Measurements from ENCODE around the gene WDR18.
A peak's percentile ranks its signal among the peaks of the same experiment; 100 is the strongest.

The WDR18 gene

GRCh38 chr19:991932-992669 lies 8.0 kb downstream of the WDR18 start:
- no peak for ATAC-seq
- Mint-ChIP-seq H3K27ac (no peak overlapping the region), H3K36me3 (peaks cover 53% of the 10 kb centered on the region), H3K4me1 (peaks cover 18% of the 10 kb centered on the region), H3K4me3 (no peak overlapping the region), H3K9me3 (no peaks in the 10 kb centered on the region)
- no peak for DNase-seq (ENCODE audit: low spot score in 2 of 2)

DNA sequence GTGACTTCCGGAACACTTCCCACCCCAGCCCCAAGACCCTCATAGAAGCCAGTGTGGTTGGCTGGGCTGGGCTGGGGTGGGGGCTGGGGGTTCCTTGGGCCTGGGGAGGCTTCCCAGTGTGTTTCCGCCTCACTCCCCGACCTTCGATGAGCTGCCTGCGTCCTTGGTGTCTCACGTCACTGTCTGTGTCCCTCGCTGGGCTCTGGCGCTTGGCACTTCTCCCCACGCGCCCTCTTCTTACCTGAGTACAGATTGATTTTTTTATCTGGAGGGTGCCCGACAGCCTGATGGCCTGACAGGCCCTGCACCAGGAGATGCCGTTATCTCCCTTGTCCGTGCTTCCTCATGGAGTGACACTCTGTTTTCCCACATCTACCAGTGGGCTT lies 8.5 kb downstream of the WDR18 start:
- Mint-ChIP-seq H3K9me3 (no peaks in the 10 kb centered on the region), H3K36me3 (peaks cover 47% of the 10 kb centered on the region), H3K27ac (no peak overlapping the region), H3K4me1 (peaks cover 18% of the 10 kb centered on the region), H3K4me3 (no peak overlapping the region)
- ATAC-seq, result no peak
- DNase-seq (ENCODE audit: low spot score in 2 of 2), result no peak

GRCh38 chr19:993361-993830 lies 9.3 kb downstream of the WDR18 start:
- Mint-ChIP-seq H3K4me1 (peaks cover 18% of the 10 kb centered on the region), H3K9me3 (no peaks in the 10 kb centered on the region), H3K4me3 (no peak overlapping the region), H3K36me3 (peaks cover 40% of the 10 kb centered on the region), H3K27ac (peak overlapping the region; percentile 52)
- ATAC-seq, result no peak
- DNase-seq (ENCODE audit: low spot score in 2 of 2), result no peak

GRCh38 chr19:993831-994393 lies 9.8 kb downstream of the WDR18 start:
- H3K27ac Mint-ChIP-seq, result no peak overlapping the region
- H3K36me3 Mint-ChIP-seq, result peaks cover 39% of the 10 kb centered on the region
- H3K4me1 Mint-ChIP-seq, result peaks cover 16% of the 10 kb centered on the region
- H3K4me3 Mint-ChIP-seq, result no peak overlapping the region
- no peaks in the 10 kb centered on the region for H3K9me3 Mint-ChIP-seq
- no peak for DNase-seq (ENCODE audit: low spot score in 2 of 2)
- ATAC-seq, result no peak

- ATAC-seq, result no peak
- no peak for DNase-seq (ENCODE audit: low spot score in 2 of 2)
- H3K4me3 Mint-ChIP-seq, result no peak overlapping the region
- peaks cover 34% of the 10 kb centered on the region for H3K36me3 Mint-ChIP-seq
- H3K4me1 Mint-ChIP-seq, result peaks cover 15% of the 10 kb centered on the region
- no peaks in the 10 kb centered on the region for H3K9me3 Mint-ChIP-seq
- H3K27ac Mint-ChIP-seq, result no peak overlapping the region
Observed at GRCh38 chr19:994516-994915, 10.4 kb downstream of the WDR18 start.

DNA sequence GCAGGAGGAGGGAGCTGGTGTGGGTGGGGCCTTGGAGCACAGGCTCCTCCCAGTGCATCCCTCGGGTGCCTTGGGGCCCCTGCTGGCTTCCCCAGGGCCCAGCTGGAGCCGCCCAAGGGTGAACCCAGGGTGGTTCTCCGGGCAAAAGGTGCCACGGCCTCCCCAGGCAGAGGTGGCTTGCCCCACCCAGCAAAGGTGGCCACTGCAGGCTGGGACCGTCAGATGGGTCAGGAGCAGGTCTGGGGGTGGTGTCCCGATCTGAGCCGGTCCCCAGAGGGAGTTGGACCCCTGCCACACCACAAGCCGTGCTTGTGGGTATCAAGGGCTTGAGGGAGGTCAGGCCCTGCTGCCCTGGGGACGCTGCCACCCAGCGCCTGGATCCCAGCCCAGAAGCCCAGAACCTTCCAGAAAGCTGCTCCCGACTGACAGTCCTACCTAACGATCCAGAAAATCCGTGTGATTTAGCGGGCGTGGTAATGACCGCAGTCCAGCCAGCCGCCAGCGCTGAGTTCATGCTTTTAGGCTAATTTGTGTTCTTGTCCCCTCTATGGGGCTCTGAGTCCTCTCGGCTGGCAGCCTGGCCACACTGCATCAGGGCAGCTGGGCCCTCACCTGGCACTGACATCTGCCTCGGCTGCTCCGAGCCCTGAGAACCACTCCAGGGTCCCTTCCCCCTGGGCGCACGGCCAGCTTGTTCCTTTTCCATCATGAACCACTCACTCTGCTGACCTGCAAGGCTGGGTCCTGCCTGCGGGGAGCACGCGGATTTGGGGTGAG lies 11.1 kb downstream of the WDR18 start:
- Mint-ChIP-seq H3K27ac (no peak overlapping the region), H3K9me3 (no peaks in the 10 kb centered on the region), H3K36me3 (peaks cover 31% of the 10 kb centered on the region), H3K4me3 (no peak overlapping the region), H3K4me1 (peaks cover 15% of the 10 kb centered on the region)
- DNase-seq (ENCODE audit: low spot score in 2 of 2), result no peak
- ATAC-seq, result no peak

- H3K4me1 Mint-ChIP-seq, result peaks cover 15% of the 10 kb centered on the region
- no peaks in the 10 kb centered on the region for H3K9me3 Mint-ChIP-seq
- ATAC-seq (peak; percentile 71), DNase-seq (ENCODE audit: low spot score in 2 of 2) (peak; percentile 53 to 70)
- H3K27ac Mint-ChIP-seq, result peak overlapping the region; percentile 85
- peak overlapping the region; percentile 68 for H3K4me3 Mint-ChIP-seq
- peaks cover 23% of the 10 kb centered on the region for H3K36me3 Mint-ChIP-seq
Observed at GRCh38 chr19:996051-996838, 12.1 kb downstream of the WDR18 start.

GRCh38 chr19:998064-998463 lies 13.9 kb downstream of the WDR18 start:
- ATAC-seq (no peak), DNase-seq (ENCODE audit: low spot score in 2 of 2) (no peak)
- H3K4me3 Mint-ChIP-seq, result no peak overlapping the region
- peaks cover 19% of the 10 kb centered on the region for H3K36me3 Mint-ChIP-seq
- no peak overlapping the region for H3K27ac Mint-ChIP-seq
- no peaks in the 10 kb centered on the region for H3K9me3 Mint-ChIP-seq
- peaks cover 15% of the 10 kb centered on the region for H3K4me1 Mint-ChIP-seq

GRCh38 chr19:999379-999719 lies 15.2 kb downstream of the WDR18 start:
- DNase-seq (ENCODE audit: low spot score in 2 of 2), result no peak
- Mint-ChIP-seq H3K9me3 (no peaks in the 10 kb centered on the region), H3K27ac (no peak overlapping the region), H3K36me3 (peaks cover 17% of the 10 kb centered on the region), H3K4me3 (peak overlapping the region; percentile 34), H3K4me1 (peaks cover 21% of the 10 kb centered on the region)
- ATAC-seq, result no peak

DNA sequence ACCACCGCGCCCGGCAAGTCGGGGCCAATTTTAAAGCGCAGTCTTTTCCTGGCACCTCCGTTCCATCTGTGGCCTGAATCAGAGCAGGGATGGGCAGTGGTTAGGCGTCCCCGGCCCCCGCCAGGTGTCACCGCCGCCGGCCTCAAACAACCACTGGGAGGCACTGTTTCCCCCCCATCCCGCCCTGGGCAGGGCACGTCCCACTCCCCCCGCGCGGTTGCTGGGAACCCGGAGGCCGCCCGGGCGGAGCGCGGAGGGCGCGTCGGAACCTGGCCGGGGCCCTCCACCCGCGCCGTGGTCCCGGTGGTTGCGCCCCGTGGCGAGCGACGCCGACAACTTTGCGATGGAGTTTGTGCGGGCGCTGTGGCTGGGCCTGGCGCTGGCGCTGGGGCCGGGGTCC lies 15.9 kb downstream of the WDR18 start, which contains the start of gene GRIN3B:
GRIN3B (plus strand) TSS at position 325 of the 400 bp plus-strand sequence; CDS start at position 344, 19 bp downstream.
- Mint-ChIP-seq H3K4me3 (peak within 1 kb of the TSS; percentile 42), H3K9me3 (no peaks in the 10 kb centered on the region), H3K27ac (no peak within 1 kb of the TSS), H3K4me1 (peaks cover 21% of the 10 kb centered on the region), H3K36me3 (peaks cover 20% of the 10 kb centered on the region)
- peak; percentile 46 for ATAC-seq
- DNase-seq (ENCODE audit: low spot score in 2 of 2), result peak in 1 of 2 donors; percentile 69

DNA sequence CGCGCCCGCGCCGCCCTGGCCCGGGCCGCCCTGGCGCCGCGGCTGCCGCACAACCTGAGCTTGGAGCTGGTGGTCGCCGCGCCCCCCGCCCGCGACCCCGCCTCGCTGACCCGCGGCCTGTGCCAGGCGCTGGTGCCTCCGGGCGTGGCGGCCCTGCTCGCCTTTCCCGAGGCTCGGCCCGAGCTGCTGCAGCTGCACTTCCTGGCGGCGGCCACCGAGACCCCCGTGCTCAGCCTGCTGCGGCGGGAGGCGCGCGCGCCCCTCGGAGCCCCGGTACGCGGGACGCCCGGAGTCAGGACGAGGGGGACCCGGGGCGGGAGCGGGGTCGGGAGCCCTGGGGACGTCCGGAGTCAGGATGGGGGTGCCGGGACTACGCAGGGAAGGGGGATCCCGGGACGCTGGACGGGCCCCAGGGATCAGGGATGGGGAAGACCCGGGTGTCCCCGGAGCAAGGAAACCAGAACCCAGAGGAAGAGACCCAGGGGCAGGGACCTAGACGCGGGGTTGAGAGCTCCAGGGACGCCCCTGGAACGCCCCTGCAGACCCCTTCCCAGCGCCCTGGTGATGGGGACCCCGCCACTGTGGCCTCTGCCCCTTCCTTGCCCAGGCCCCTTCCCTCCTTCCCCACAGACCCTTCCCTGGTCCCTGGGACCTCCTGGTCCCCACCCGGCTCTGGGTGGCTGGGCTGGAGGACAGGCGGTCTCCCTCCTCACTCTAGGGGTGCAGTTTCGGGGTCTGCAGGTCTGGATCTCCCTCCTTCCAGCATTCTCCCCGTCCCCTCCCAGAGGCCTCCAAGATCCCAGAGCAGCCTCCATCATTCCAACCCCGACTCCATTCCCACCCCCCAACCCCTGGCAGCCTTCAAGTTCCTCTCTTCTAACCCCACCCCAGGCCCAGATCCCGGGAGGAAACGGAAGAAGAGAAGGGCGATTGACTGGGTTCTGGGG lies 16.7 kb downstream of the WDR18 start:
- Mint-ChIP-seq H3K9me3 (no peaks in the 10 kb centered on the region), H3K4me1 (peaks cover 21% of the 10 kb centered on the region), H3K36me3 (peaks cover 22% of the 10 kb centered on the region), H3K27ac (no peak overlapping the region), H3K4me3 (peak overlapping the region; percentile 42)
- DNase-seq (ENCODE audit: low spot score in 2 of 2), result no peak
- no peak for ATAC-seq

DNA sequence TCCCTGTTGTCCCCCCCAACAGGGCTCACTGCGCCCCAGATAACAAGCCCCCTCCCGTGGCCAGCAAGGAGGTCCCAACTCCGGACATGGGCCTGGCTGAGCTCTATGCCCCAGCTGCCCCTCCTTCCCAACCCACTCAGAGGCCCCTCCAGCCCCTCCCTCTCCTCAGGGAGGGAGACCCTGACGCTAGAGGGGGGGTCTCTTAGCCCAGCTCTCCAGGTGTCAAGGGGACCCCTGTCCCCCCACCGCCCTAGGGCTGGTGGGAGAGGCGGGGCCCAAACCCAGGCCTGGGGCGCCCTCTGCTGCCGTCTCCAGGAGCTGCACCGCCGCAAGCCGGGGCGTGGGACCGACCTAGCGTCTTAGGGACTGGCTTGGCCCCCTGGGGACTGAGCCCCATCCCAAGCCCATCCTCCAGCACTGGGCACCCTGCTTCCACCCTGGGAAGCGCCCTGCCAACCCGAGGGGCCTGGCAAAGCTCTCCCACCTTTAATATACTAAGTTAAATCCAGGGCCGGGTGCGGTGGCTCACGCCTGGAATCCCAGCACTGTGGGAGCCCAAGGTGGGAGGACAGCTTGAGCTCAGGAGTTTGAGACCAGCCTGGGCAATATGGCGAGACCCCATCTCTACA lies 17.5 kb downstream of the WDR18 start:
- ATAC-seq, result peak; percentile 74
- Mint-ChIP-seq H3K36me3 (peaks cover 17% of the 10 kb centered on the region), H3K27ac (no peak overlapping the region), H3K4me1 (peaks cover 15% of the 10 kb centered on the region), H3K4me3 (peak overlapping the region; percentile 42), H3K9me3 (no peaks in the 10 kb centered on the region)
- DNase-seq (ENCODE audit: low spot score in 2 of 2), result peak; percentile 84 to 91

GRCh38 chr19:1002600-1002999 lies 18.5 kb downstream of the WDR18 start:
- no peak overlapping the region for H3K27ac Mint-ChIP-seq
- no peaks in the 10 kb centered on the region for H3K9me3 Mint-ChIP-seq
- ATAC-seq, result no peak
- peaks cover 25% of the 10 kb centered on the region for H3K36me3 Mint-ChIP-seq
- peaks cover 19% of the 10 kb centered on the region for H3K4me1 Mint-ChIP-seq
- DNase-seq (ENCODE audit: low spot score in 2 of 2), result no peak
- no peak overlapping the region for H3K4me3 Mint-ChIP-seq

DNA sequence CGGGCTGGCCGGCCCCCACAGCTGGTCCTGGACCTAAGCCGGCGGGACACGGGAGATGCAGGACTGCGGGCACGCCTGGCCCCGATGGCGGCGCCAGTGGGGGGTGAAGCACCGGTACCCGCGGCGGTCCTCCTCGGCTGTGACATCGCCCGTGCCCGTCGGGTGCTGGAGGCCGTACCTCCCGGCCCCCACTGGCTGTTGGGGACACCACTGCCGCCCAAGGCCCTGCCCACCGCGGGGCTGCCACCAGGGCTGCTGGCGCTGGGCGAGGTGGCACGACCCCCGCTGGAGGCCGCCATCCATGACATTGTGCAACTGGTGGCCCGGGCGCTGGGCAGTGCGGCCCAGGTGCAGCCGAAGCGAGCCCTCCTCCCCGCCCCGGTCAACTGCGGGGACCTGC lies 19.1 kb downstream of the WDR18 start:
- H3K4me1 Mint-ChIP-seq, result peaks cover 19% of the 10 kb centered on the region
- H3K4me3 Mint-ChIP-seq, result no peak overlapping the region
- no peaks in the 10 kb centered on the region for H3K9me3 Mint-ChIP-seq
- no peak overlapping the region for H3K27ac Mint-ChIP-seq
- ATAC-seq, result no peak
- DNase-seq (ENCODE audit: low spot score in 2 of 2), result no peak
- H3K36me3 Mint-ChIP-seq, result peaks cover 30% of the 10 kb centered on the region
